Smooth muscle cell (in vitro differentiated cells): ENCODE measurements around the gene KCNC4. TPM values are rescaled to one million over a fixed set of nuclear protein-coding genes. Genes with fewer than 3 reads are reported as not detected.

Experiments used
- DNase-seq: peaks from one replicate; lab custom pipeline; 2025; ENCODE audit not compliant: unreplicated experiment; lab: John Stamatoyannopoulos, UW
- H2AFZ ChIP-seq: fragments of 200-600 bp; sonication (generic); 2 replicates; pipeline ENCODE4 v1.6.0; 2016; ENCODE audit warnings: antibody characterized with exemption, low read depth, mild to moderate bottlenecking
- H3F3A ChIP-seq: fragments of 200-600 bp; sonication (generic); 2 replicates; pipeline ENCODE4 v1.6.0; 2017; ENCODE audit warnings: antibody characterized with exemption, low read depth
- H3K27ac ChIP-seq: fragments of 200-600 bp; sonication (generic); 2 replicates; pipeline ENCODE4 v1.5.1; 2016; ENCODE audit warnings: low read depth, mild to moderate bottlenecking
- H3K27me3 ChIP-seq: fragments of 200-600 bp; sonication (generic); 2 replicates; pipeline ENCODE4 v1.6.1; 2016; ENCODE audit warnings: low read depth, mild to moderate bottlenecking
- H3K36me3 ChIP-seq: fragments of 200-600 bp; sonication (generic); 2 replicates; pipeline ENCODE4 v1.5.1; 2016; ENCODE audit warnings: low read depth
- H3K4me1 ChIP-seq: fragments of 200-600 bp; sonication (generic); 2 replicates; pipeline ENCODE4 v1.5.1; 2016; ENCODE audit warnings: low read depth
- H3K4me2 ChIP-seq: fragments of 200-600 bp; sonication (generic); 2 replicates; pipeline ENCODE4 v1.6.0; 2016; ENCODE audit warnings: mild to moderate bottlenecking
- H3K4me3 ChIP-seq: fragments of 200-600 bp; sonication (generic); 2 replicates; pipeline ENCODE4 v1.5.1; 2016; ENCODE audit warnings: mild to moderate bottlenecking
- H3K79me2 ChIP-seq: fragments of 200-600 bp; sonication (generic); 2 replicates; pipeline ENCODE4 v1.6.0; 2016; ENCODE audit warnings: low read depth, mild to moderate bottlenecking
- H3K9ac ChIP-seq: fragments of 200-600 bp; sonication (generic); 2 replicates; pipeline ENCODE4 v1.6.0; 2016; ENCODE audit warnings: low read depth
- H3K9me3 ChIP-seq: fragments of 200-600 bp; sonication (generic); replicated peaks from 2 replicates; pipeline ENCODE4 v1.5.1; 2016; ENCODE audit warnings: low read depth
- H4K20me1 ChIP-seq: fragments of 200-600 bp; sonication (generic); 2 replicates; pipeline ENCODE4 v1.6.0; 2016; ENCODE audit warnings: low read depth
- WGBS: methylation state at CpG from one replicate; pipeline ENCODE4 v1.1.7; 2016; ENCODE audit warnings: low lambda C conversion rate; 5-methylcytosine and 5-hydroxymethylcytosine counted together
- polyA plus RNA-seq: library from polyadenylated mRNA; unstranded; fragments of >200 nt; fragmentation: Nextera tagmentation; extraction: Ambion mirVana; gene quantifications from 2 replicates; pipeline ENCODE4 v1.2.1, GENCODE V29; 2016
- total RNA-seq: library from RNA; depleted of rRNA; stranded (reverse); fragments of >200 nt; gene quantifications from 2 replicates; pipeline ENCODE4 v1.2.3, GENCODE V29; 2014
- TF ChIP-seq, protein P1 (sequence below): fragments of 200-600 bp; sonication (generic); IDR thresholded peaks from 2 replicates; pipeline ENCODE4 v1.5.1; 2017; ENCODE audit warnings: borderline replicate concordance, mild to moderate bottlenecking, antibody characterized with exemption; ENCODE audit not compliant: insufficient read depth, poor library complexity, severe bottlenecking

The KCNC4 gene
- 2.0 and 4.6 TPM in 2 replicates for total RNA-seq
- 5.3 and 6.0 TPM in 2 replicates for polyA plus RNA-seq

DNA sequence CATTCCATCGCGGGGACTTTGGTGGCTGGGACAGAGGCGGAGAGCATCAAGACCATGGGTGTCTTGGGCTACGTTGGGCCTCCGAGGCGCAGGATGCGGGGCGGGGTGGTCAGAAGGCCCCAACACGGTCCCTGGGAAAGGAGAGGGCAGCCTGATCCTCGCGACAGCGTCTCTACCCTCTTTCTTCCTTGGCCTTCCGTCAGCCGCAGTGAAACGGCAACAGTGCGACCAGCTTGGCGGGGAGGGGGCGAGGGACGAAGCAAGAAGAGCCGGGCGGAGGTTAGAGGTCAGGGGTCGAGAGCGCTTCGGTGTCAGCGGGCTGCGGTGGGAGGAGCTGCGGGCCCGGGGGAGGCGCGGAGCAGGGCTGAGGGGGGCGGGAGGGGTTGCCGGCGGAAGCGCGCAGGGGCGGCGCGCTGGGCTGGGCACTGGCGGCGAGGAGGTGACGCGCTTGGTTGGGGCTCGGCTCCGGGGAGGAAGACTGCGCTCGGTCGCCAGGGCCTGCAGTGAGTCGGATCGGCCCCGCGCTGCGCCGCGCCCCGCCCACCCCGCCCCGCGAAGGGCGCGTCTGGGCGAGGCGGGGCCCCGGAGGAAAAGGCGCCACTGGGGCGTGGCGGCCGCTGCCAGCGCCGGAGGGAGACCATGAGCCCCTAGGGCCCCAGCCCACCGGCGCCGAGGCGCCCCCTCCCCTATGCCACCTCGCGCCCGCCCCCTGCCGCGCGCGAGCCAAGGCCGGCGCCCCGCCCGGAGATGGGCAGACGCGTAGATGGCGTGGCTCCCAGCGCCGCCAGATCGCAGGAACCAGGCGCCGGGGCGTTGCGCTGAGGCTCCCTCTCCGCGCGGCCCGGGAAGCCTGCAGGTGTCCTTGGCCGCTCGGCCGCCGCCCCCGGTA, at the start of gene KCNC4:
KCNC4 (plus strand) TSS at position 600 of the 889 bp plus-strand sequence. CDS start 1,186 bp downstream, outside the sequence.
- Histone ChIP-seq H3K4me2 (peak within 1 kb of the TSS; percentile 99), H3K9me3 (no peaks in the 10 kb centered on the region), H3K79me2 (no peaks in the 10 kb centered on the region), H3F3A (peaks cover 7% of the 10 kb centered on the region), H3K9ac (no peak within 1 kb of the TSS), H3K4me3 (peak within 1 kb of the TSS; percentile 64), H2AFZ (peak within 1 kb of the TSS; percentile 96), H3K27ac (peak within 1 kb of the TSS; percentile 49), H3K36me3 (no peaks in the 10 kb centered on the region), H3K27me3 (peaks cover 14% of the 10 kb centered on the region), H4K20me1 (peaks cover 28% of the 10 kb centered on the region), H3K4me1 (peaks cover 30% of the 10 kb centered on the region)
- TF ChIP-seq, protein P1, sequence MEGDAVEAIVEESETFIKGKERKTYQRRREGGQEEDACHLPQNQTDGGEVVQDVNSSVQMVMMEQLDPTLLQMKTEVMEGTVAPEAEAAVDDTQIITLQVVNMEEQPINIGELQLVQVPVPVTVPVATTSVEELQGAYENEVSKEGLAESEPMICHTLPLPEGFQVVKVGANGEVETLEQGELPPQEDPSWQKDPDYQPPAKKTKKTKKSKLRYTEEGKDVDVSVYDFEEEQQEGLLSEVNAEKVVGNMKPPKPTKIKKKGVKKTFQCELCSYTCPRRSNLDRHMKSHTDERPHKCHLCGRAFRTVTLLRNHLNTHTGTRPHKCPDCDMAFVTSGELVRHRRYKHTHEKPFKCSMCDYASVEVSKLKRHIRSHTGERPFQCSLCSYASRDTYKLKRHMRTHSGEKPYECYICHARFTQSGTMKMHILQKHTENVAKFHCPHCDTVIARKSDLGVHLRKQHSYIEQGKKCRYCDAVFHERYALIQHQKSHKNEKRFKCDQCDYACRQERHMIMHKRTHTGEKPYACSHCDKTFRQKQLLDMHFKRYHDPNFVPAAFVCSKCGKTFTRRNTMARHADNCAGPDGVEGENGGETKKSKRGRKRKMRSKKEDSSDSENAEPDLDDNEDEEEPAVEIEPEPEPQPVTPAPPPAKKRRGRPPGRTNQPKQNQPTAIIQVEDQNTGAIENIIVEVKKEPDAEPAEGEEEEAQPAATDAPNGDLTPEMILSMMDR: no peak
- DNase-seq: peak; percentile 51
- 7% methylated on average over 19 of the region's 103 CpGs for WGBS

- no peak overlapping the region for H3K9ac ChIP-seq
- H3K27ac ChIP-seq: no peak overlapping the region
- no peaks in the 10 kb centered on the region for H3K9me3 ChIP-seq
- DNase-seq: no peak
- H3K27me3 ChIP-seq: peaks cover 6% of the 10 kb centered on the region
- no peaks in the 10 kb centered on the region for H3K36me3 ChIP-seq
- H3K4me3 ChIP-seq: no peak overlapping the region
- no peaks in the 10 kb centered on the region for H3K4me1 ChIP-seq
- no peaks in the 10 kb centered on the region for H3F3A ChIP-seq
- H2AFZ ChIP-seq: no peak overlapping the region
- no peaks in the 10 kb centered on the region for H3K79me2 ChIP-seq
- TF ChIP-seq, protein P1: no peak
- no peak overlapping the region for H3K4me2 ChIP-seq
- H4K20me1 ChIP-seq: no peaks in the 10 kb centered on the region
- 66% methylated on average over 9 of the region's 10 CpGs for WGBS
Observed at GRCh38 chr1:110160538-110161100, 49.5 kb upstream of the KCNC4 start.

GRCh38 chr1:110161165-110161564, 48.9 kb upstream of the KCNC4 start:
- TF ChIP-seq, protein P1: no peak
- no peak for DNase-seq
- H3F3A ChIP-seq: no peaks in the 10 kb centered on the region
- no peaks in the 10 kb centered on the region for H4K20me1 ChIP-seq
- H3K4me2 ChIP-seq: no peak overlapping the region
- H3K9ac ChIP-seq: no peak overlapping the region
- no peak overlapping the region for H3K27ac ChIP-seq
- no peaks in the 10 kb centered on the region for H3K9me3 ChIP-seq
- 90% methylated on average over 3 of the region's 3 CpGs for WGBS
- H3K4me3 ChIP-seq: no peak overlapping the region
- peaks cover 6% of the 10 kb centered on the region for H3K27me3 ChIP-seq
- H3K36me3 ChIP-seq: no peaks in the 10 kb centered on the region
- no peaks in the 10 kb centered on the region for H3K79me2 ChIP-seq
- H3K4me1 ChIP-seq: no peaks in the 10 kb centered on the region
- no peak overlapping the region for H2AFZ ChIP-seq
